K562 (cell line): Measurements from ENCODE around the gene IL33. TPM values are rescaled to one million over a fixed set of nuclear protein-coding genes. Genes with fewer than 3 reads are reported as not detected.

Experiments used
- ATAC-seq: fragments of 200-7000 bp; cut with Tn5 transposase; 3 replicates; pipeline ENCODE4 v1.9.1; 2020; ENCODE audit warnings: moderate library complexity
- BruUV-seq: library from RNA; stranded (reverse); fragments of 400-500 nt; replicated peaks from 2 replicates; lab custom pipeline; 2021; lab: Mats Ljungman, UMichigan
- CTCF ChIA-PET: fragments of 300-600 bp; formaldehyde crosslinking; extraction: SDS; loops from one replicate; lab custom pipeline; 2021; ENCODE audit warnings: low intra/inter-chr PET ratio; lab: Yijun Ruan, JAX
- POLR2A ChIA-PET: fragments of 300-600, 350-650 bp; sonication (Branson Sonifier 250); formaldehyde crosslinking; extraction: SDS; loops from one replicate; lab custom pipeline; 2021; ENCODE audit warnings: antibody characterized with exemption, inconsistent platforms; lab: Yijun Ruan, JAX
- DNase-seq, 4 experiments: peaks; one replicate each; pipeline versions ENCODE4 v3.0.0 to v3.0.0-alpha.2; 2011 to 2018; ENCODE audit warnings: low spot score in 3 of 4, mixed read lengths in 3 of 4; ENCODE audit errors: extremely low read depth in 1 of 4
- FAIRE-seq: peaks from 2 replicates; lab custom pipeline; 2011; peaks lifted over from hg19 to GRCh38; lab: Jason Lieb, UNC
- H2AFZ ChIP-seq: 2 replicates; pipeline ENCODE4 v1.6.0; 2011; ENCODE audit warnings: low read depth, low read length, control low read depth, inconsistent platforms
- H3K27ac ChIP-seq: fragments of 200-600 bp; 3 replicates; pipeline ENCODE4 v1.8.0; 2011; ENCODE audit warnings: low read depth, mild to moderate bottlenecking, control low read depth, inconsistent platforms, low read length, moderate library complexity, mixed read lengths; ENCODE audit errors: extremely low read depth
- H3K27me3 ChIP-seq, 2 experiments: fragments of 300-600 bp in 1 of 2; 2 replicates in 1 of 2; 3 replicates in 1 of 2; pipeline versions ENCODE4 v1.6.0 to v1.8.0; 2011; ENCODE audit warnings: inconsistent platforms in 2 of 2, low read length in 2 of 2, mild to moderate bottlenecking in 1 of 2, mixed read lengths in 1 of 2, moderate library complexity in 1 of 2; ENCODE audit not compliant: control insufficient read depth in 2 of 2, insufficient read depth in 2 of 2
- H3K36me3 ChIP-seq: fragments of 300-600 bp; 3 replicates; pipeline ENCODE4 v1.8.0; 2011; ENCODE audit warnings: mild to moderate bottlenecking, low read length, inconsistent platforms; ENCODE audit not compliant: control insufficient read depth, insufficient read depth
- H3K4me1 ChIP-seq, 2 experiments: fragments of 200-600 bp in 1 of 2; replicated peaks in 1 of 2; 2 replicates in 1 of 2; 3 replicates in 1 of 2; pipeline versions ENCODE4 v1.5.1 to v1.8.0; 2011; ENCODE audit warnings: inconsistent platforms in 2 of 2, low read length in 2 of 2, mild to moderate bottlenecking in 1 of 2, mixed read lengths in 1 of 2, moderate library complexity in 1 of 2; ENCODE audit not compliant: control insufficient read depth in 2 of 2, insufficient read depth in 2 of 2
- H3K4me2 ChIP-seq: 2 replicates; pipeline ENCODE4 v1.6.1; 2011; ENCODE audit warnings: low read length, control low read depth, inconsistent platforms, mixed read lengths; ENCODE audit not compliant: insufficient read depth
- H3K4me3 ChIP-seq: fragments of 200-600 bp; sonication (generic), shearing (Covaris generic); 2 replicates; pipeline ENCODE4 v1.5.1; 2016; ENCODE audit warnings: control low read depth, inconsistent platforms
- H3K79me2 ChIP-seq: fragments of 200-600 bp; 3 replicates; pipeline ENCODE4 v1.8.0; 2011; ENCODE audit warnings: low read length, inconsistent platforms; ENCODE audit not compliant: control insufficient read depth, insufficient read depth
- H3K9ac ChIP-seq, 2 experiments: 2 replicates each; pipeline versions ENCODE4 v1.6.0 to v1.6.1; 2011; ENCODE audit warnings: low read depth in 2 of 2, low read length in 2 of 2, control low read depth in 1 of 2, inconsistent platforms in 1 of 2, mild to moderate bottlenecking in 1 of 2, mixed read lengths in 1 of 2; ENCODE audit not compliant: insufficient read depth in 1 of 2
- H3K9me1 ChIP-seq: one replicate; pipeline ENCODE4 v1.6.0; 2011; ENCODE audit warnings: inconsistent platforms, mild to moderate bottlenecking, low read length, moderate library complexity; ENCODE audit not compliant: control insufficient read depth, insufficient read depth
- H3K9me3 ChIP-seq: replicated peaks from 2 replicates; pipeline ENCODE4 v1.5.1; 2011; ENCODE audit warnings: low read depth, low read length, inconsistent platforms; ENCODE audit not compliant: control insufficient read depth, insufficient read depth
- H4K20me1 ChIP-seq: replicated peaks from 2 replicates; pipeline ENCODE4 v1.6.1; 2011; ENCODE audit warnings: low read length, inconsistent platforms, mixed read lengths; ENCODE audit not compliant: control insufficient read depth, insufficient read depth
- BCL6 ChIP-seq: fragments of 250-450 bp; sonication (Bioruptor Pico); IDR thresholded peaks from 2 replicates; pipeline ENCODE4 v1.4.0; 2020
- CC2D1A ChIP-seq: fragments of 450-650 bp; IDR thresholded peaks from 2 replicates; pipeline ENCODE4 v1.6.1; 2017; ENCODE audit warnings: mild to moderate bottlenecking
- CREM ChIP-seq: IDR thresholded peaks from 2 replicates; pipeline ENCODE4 v1.6.1; 2014; ENCODE audit warnings: antibody characterized with exemption, low read depth
- HMBOX1 ChIP-seq: sonication (generic); IDR thresholded peaks from 2 replicates; pipeline ENCODE4 v1.6.1; 2016
- HMGN3 ChIP-seq: IDR thresholded peaks from 2 replicates; pipeline ENCODE4 v1.6.1; 2011; ENCODE audit warnings: borderline replicate concordance, low read depth, mild to moderate bottlenecking, mixed read lengths, low read length; ENCODE audit not compliant: insufficient read length; ENCODE audit errors: extremely low read depth
- JUND ChIP-seq, 2 experiments: IDR thresholded peaks; 2 replicates in 1 of 2; 3 replicates in 1 of 2; pipeline ENCODE4 v1.6.1; 2011; ENCODE audit warnings: borderline replicate concordance in 2 of 2, low read depth in 2 of 2, low read length in 2 of 2, improper control_type of control experiment in 1 of 2, missing biosample characterization in 1 of 2, missing genetic modification characterization in 1 of 2, missing genetic modification reagents in 1 of 2
- KDM4B ChIP-seq, 2 experiments: fragments of 450-650 bp in 1 of 2; sonication (generic) in 1 of 2; IDR thresholded peaks; 2 replicates each; pipeline ENCODE4 v1.6.1; 2016 to 2017; ENCODE audit warnings: borderline replicate concordance in 2 of 2, antibody characterized with exemption in 1 of 2, low read depth in 1 of 2, mild to moderate bottlenecking in 1 of 2
- RFX5 ChIP-seq: IDR thresholded peaks from 2 replicates; pipeline ENCODE4 v1.6.1; 2011; ENCODE audit warnings: low read depth, mild to moderate bottlenecking, improper control_type of control experiment, low read length
- TEAD1 ChIP-seq, 2 experiments: fragments of 450-650 bp in 1 of 2; sonication (generic) in 1 of 2; formaldehyde crosslinking; IDR thresholded peaks; 2 replicates each; pipeline versions ENCODE4 v1.4.0 to v1.8.0; 2020 to 2022; ENCODE audit warnings: mild to moderate bottlenecking in 2 of 2, missing genetic modification reagents in 1 of 2
- USF1 ChIP-seq: sonication (generic); formaldehyde crosslinking; IDR thresholded peaks from 2 replicates; pipeline ENCODE4 v1.9.0; 2022; ENCODE audit warnings: mild to moderate bottlenecking, missing genetic modification reagents
- ZBTB7A ChIP-seq: IDR thresholded peaks from 2 replicates; pipeline ENCODE4 v1.6.1; 2011; ENCODE audit warnings: low read depth, mild to moderate bottlenecking, low read length, moderate library complexity, borderline replicate concordance; ENCODE audit not compliant: control insufficient read depth
- ZFX ChIP-seq: sonication (generic); formaldehyde crosslinking; IDR thresholded peaks from 2 replicates; pipeline ENCODE4 v1.8.0; 2022; ENCODE audit warnings: mild to moderate bottlenecking, missing genetic modification reagents, moderate library complexity
- ZZZ3 ChIP-seq: fragments of 450-650 bp; IDR thresholded peaks from 2 replicates; pipeline ENCODE4 v1.6.1; 2016; ENCODE audit warnings: antibody characterized with exemption, mild to moderate bottlenecking, moderate library complexity
- WGBS: fragments of 100-300 bp; shearing (Covaris generic); methylation state at CpG from one replicate; pipeline ENCODE4 v1.1.6; 2016; ENCODE audit warnings: low coverage, mixed read lengths; ENCODE audit not compliant: insufficient coverage; ENCODE audit errors: missing lambda C conversion rate; 5-methylcytosine and 5-hydroxymethylcytosine counted together
- in situ Hi-C: fragments of 300-500 bp; cut with MboI; formaldehyde crosslinking; loops from 4 replicates; pipeline ENCODE4 v1.15.0; 2018; ENCODE audit warnings: inconsistent platforms, mixed read lengths
- intact Hi-C: fragments of 100-400 bp; cut with micrococcal nuclease; formaldehyde crosslinking; loops from 2 replicates; pipeline ENCODE4 v1.14.2; 2022
- polyA plus RNA-seq, 8 experiments: library from polyadenylated mRNA; depleted of rRNA in 4 of 8; stranded (reverse) in 5 of 8; unstranded in 3 of 8; fragments of >200 nt; fragmentation: Nextera tagmentation in 2 of 8; fragmentation: Illumina TruSeq in 1 of 8; extraction: Ambion mirVana in 2 of 8; extraction: Trizol in 1 of 8; gene quantifications; 2 replicates each; pipeline versions ENCODE4 v1.2.1 to v1.2.3, GENCODE V29; 2011 to 2014; ENCODE audit warnings: inconsistent platforms in 1 of 8, missing spikeins in 1 of 8
- total RNA-seq, 7 experiments: library from RNA; depleted of rRNA in 6 of 7; stranded (reverse); fragments of >200 nt in 6 of 7; fragmentation: Illumina TruSeq in 2 of 7; extraction: Trizol in 2 of 7; gene quantifications; 2 replicates each; pipeline versions ENCODE4 v1.2.1 to v1.2.3, GENCODE V29; 2011 to 2021; ENCODE audit warnings: low replicate concordance in 1 of 7

Gene IL33
- total and polyA plus RNA-seq, 9 of the 15 experiments (the other 6 are each of a cell fraction or from before 2014, with no cell fraction given), result not detected

GRCh38 chr9:6301858-6302257 lies 86.3 kb downstream of the IL33 start:
- H3K27me3 ChIP-seq, result no peaks in the 10 kb centered on the region
- intact Hi-C loops (loop anchor here (10.0 kb wide), 1 partner anchor 107 kb away; no protein-coding TSS in a partner anchor), in situ Hi-C loops (loop anchor here (25.0 kb wide), 2 partner anchors 240 to 415 kb away; partner anchors contain the start of gene MLANA)
- no peaks in the 10 kb centered on the region for H3K4me1 ChIP-seq
- WGBS, result 0% methylated on average over 2 of the region's 2 CpGs
- DNase-seq (no peak), ATAC-seq (no peak), FAIRE-seq (no peak)
- POLR2A ChIA-PET, result interaction anchor here (0.7 kb wide), 1 partner anchor 69 kb away, joined by 3 read pairs; no protein-coding TSS in a partner anchor
- no peak overlapping the region for H2AFZ ChIP-seq
- no peaks in the 10 kb centered on the region for H3K9me1 ChIP-seq
- no TSS peak for BruUV-seq
- H4K20me1 ChIP-seq, result no peaks in the 10 kb centered on the region
- no peak overlapping the region for H3K27ac ChIP-seq
- H3K9ac ChIP-seq, result no peak overlapping the region
- H3K79me2 ChIP-seq, result no peaks in the 10 kb centered on the region
- H3K4me2 ChIP-seq, result no peak overlapping the region
- no peaks in the 10 kb centered on the region for H3K36me3 ChIP-seq
- CTCF ChIA-PET, result no interaction called here
- H3K4me3 ChIP-seq, result no peak overlapping the region
- no peaks in the 10 kb centered on the region for H3K9me3 ChIP-seq
- TF ChIP-seq CREM (no peak), TEAD1 (CRISPR knock-in tag; IDR thresholded peaks at IDR 0.05) (no peak), ZBTB7A (no peak), RFX5 (no peak), HMGN3 (no peak), CC2D1A (no peak), KDM4B (IDR thresholded peaks at IDR 0.05; ENCODE audit: borderline replicate concordance in 2 of 2, low read depth in 1 of 2) (no peak), USF1 (CRISPR knock-in tag) (no peak), ZZZ3 (no peak), BCL6 (CRISPR knock-in tag) (no peak), HMBOX1 (no peak), JUND (IDR thresholded peaks at IDR 0.05; ENCODE audit: borderline replicate concordance, low read depth, low read length) (no peak), JUND (tag; IDR thresholded peaks at IDR 0.05; ENCODE audit: borderline replicate concordance, low read depth, low read length) (no peak), ZFX (CRISPR knock-in tag) (no peak)
